HG02884 (cell line): ENCODE data around the gene KIAA1217.

ENCODE experiments used
- ATAC-seq: cut with Tn5 transposase; IDR thresholded peaks from one replicate; pipeline ENCODE4 v1.9.1; 2021; ENCODE audit warnings: mild to moderate bottlenecking, moderate library complexity; ENCODE audit not compliant: unreplicated experiment

Gene KIAA1217

GRCh38 chr10:24484771-24485170, 275.8 kb downstream of the KIAA1217 start:
- no peak for ATAC-seq

GRCh38 chr10:24485304-24485703, 276.4 kb downstream of the KIAA1217 start:
- no peak for ATAC-seq

GRCh38 chr10:24488631-24489030, 279.7 kb downstream of the KIAA1217 start:
- no peak for ATAC-seq

GRCh38 chr10:24493165-24493564, 284.2 kb downstream of the KIAA1217 start:
- ATAC-seq, result no peak

GRCh38 chr10:24494236-24494635, 285.3 kb downstream of the KIAA1217 start:
- no peak for ATAC-seq

GRCh38 chr10:24494777-24495176, 285.8 kb downstream of the KIAA1217 start:
- no peak for ATAC-seq

GRCh38 chr10:24495666-24496460, 286.9 kb downstream of the KIAA1217 start:
- no peak for ATAC-seq

- no peak for ATAC-seq
Observed at GRCh38 chr10:24496906-24497305, 288.0 kb downstream of the KIAA1217 start.

- no peak for ATAC-seq
Observed at GRCh38 chr10:24501056-24501711, 292.2 kb downstream of the KIAA1217 start.

- no peak for ATAC-seq
Observed at GRCh38 chr10:24502006-24502405, 293.1 kb downstream of the KIAA1217 start.

- no peak for ATAC-seq
Observed at GRCh38 chr10:24502801-24503460, 294.0 kb downstream of the KIAA1217 start.

GRCh38 chr10:24503461-24504320, 294.8 kb downstream of the KIAA1217 start:
- peak; percentile 66 for ATAC-seq

GRCh38 chr10:24505759-24506158, 296.8 kb downstream of the KIAA1217 start:
- no peak for ATAC-seq

GRCh38 chr10:24513155-24513554, 304.2 kb downstream of the KIAA1217 start:
- ATAC-seq, result no peak

GRCh38 chr10:24515481-24515880, 306.5 kb downstream of the KIAA1217 start:
- ATAC-seq, result no peak

GRCh38 chr10:24518411-24518810, 309.5 kb downstream of the KIAA1217 start:
- no peak for ATAC-seq

- no peak for ATAC-seq
Observed at GRCh38 chr10:24518981-24519597, 310.2 kb downstream of the KIAA1217 start.

GRCh38 chr10:24519950-24520349, 311.0 kb downstream of the KIAA1217 start:
- ATAC-seq, result peak; percentile 49

- ATAC-seq, result no peak
Observed at GRCh38 chr10:24524314-24524713, 315.4 kb downstream of the KIAA1217 start.

- no peak for ATAC-seq
Observed at GRCh38 chr10:24526085-24526649, 317.2 kb downstream of the KIAA1217 start.
